HepG2 (cell line): ENCODE measurements around the gene SPINK5. TPM values are rescaled to one million over a fixed set of nuclear protein-coding genes. Genes with fewer than 3 reads are reported as not detected.

Experiments used
- ATAC-seq: fragments of 200-7000 bp; cut with Tn5 transposase; 3 replicates; pipeline ENCODE4 v1.9.1; 2020; ENCODE audit warnings: mild to moderate bottlenecking, moderate library complexity
- BruUV-seq: library from RNA; stranded (reverse); fragments of 400-500 nt; replicated peaks from 2 replicates; lab custom pipeline; 2021; lab: Mats Ljungman, UMichigan
- CTCF ChIA-PET: fragments of 300-600 bp; formaldehyde crosslinking; extraction: SDS; loops from one replicate; lab custom pipeline; 2021; ENCODE audit warnings: low total read pairs, inconsistent platforms, low intra/inter-chr PET ratio; lab: Yijun Ruan, JAX
- POLR2A ChIA-PET: fragments of 350-600 bp; sonication (Branson Sonifier 250); formaldehyde crosslinking; loops from one replicate; lab custom pipeline; 2020; ENCODE audit warnings: antibody characterized with exemption, inconsistent platforms; lab: Yijun Ruan, JAX
- DNase-seq: peaks from one replicate; pipeline ENCODE4 v3.0.0-alpha.2; 2015; ENCODE audit warnings: low spot score
- FAIRE-seq: peaks from 3 replicates; lab custom pipeline; 2011; peaks lifted over from hg19 to GRCh38; lab: Jason Lieb, UNC
- H2AFZ ChIP-seq: one replicate; pipeline ENCODE4 v1.6.1; 2011; ENCODE audit warnings: low read length, inconsistent platforms
- H3K27ac ChIP-seq: fragments of 300-600 bp; 3 replicates; pipeline ENCODE4 v1.8.0; 2011; ENCODE audit warnings: mixed run types, mild to moderate bottlenecking, mixed read lengths, low read length, inconsistent platforms; ENCODE audit not compliant: insufficient read depth; ENCODE audit errors: extremely low read length
- H3K27me3 ChIP-seq, 2 experiments: fragments of 200-600 bp in 1 of 2; 2 replicates in 1 of 2; 3 replicates in 1 of 2; pipeline versions ENCODE4 v1.6.0 to v1.8.0; 2011; ENCODE audit warnings: low read length in 2 of 2, mild to moderate bottlenecking in 2 of 2, moderate library complexity in 2 of 2, inconsistent platforms in 1 of 2; ENCODE audit not compliant: insufficient read depth in 2 of 2, control insufficient read depth in 1 of 2
- H3K36me3 ChIP-seq, 2 experiments: fragments of 200-600 bp in 1 of 2; replicated peaks in 1 of 2; 2 replicates in 1 of 2; 3 replicates in 1 of 2; pipeline versions ENCODE4 v1.5.1 to v1.8.0; 2011; ENCODE audit warnings: low read length in 2 of 2, inconsistent platforms in 1 of 2; ENCODE audit not compliant: insufficient read depth in 2 of 2, control insufficient read depth in 1 of 2
- H3K4me1 ChIP-seq: 2 replicates; pipeline ENCODE4 v1.5.1; 2012; ENCODE audit warnings: low read length, inconsistent platforms; ENCODE audit not compliant: insufficient read depth
- H3K4me2 ChIP-seq: 2 replicates; pipeline ENCODE4 v1.6.0; 2011; ENCODE audit warnings: low read depth, low read length, inconsistent platforms
- H3K4me3 ChIP-seq, 3 experiments: fragments of 200-600 bp in 1 of 3; sonication (generic), shearing (Covaris generic) in 1 of 3; replicated peaks in 1 of 3; 2 replicates each; pipeline ENCODE4 v1.5.1; 2011 to 2016; ENCODE audit warnings: low read length in 3 of 3, inconsistent platforms in 2 of 3, low read depth in 2 of 3, mild to moderate bottlenecking in 2 of 3, control low read depth in 1 of 3, mixed read lengths in 1 of 3; ENCODE audit not compliant: insufficient read depth in 1 of 3
- H3K79me2 ChIP-seq: one replicate; pipeline ENCODE4 v1.6.1; 2011; ENCODE audit warnings: low read length, inconsistent platforms; ENCODE audit not compliant: insufficient read depth
- H3K9ac ChIP-seq: 2 replicates; pipeline ENCODE4 v1.6.0; 2011; ENCODE audit warnings: mild to moderate bottlenecking, low read depth, low read length, inconsistent platforms; ENCODE audit not compliant: insufficient read depth
- H3K9me3 ChIP-seq: 2 replicates; pipeline ENCODE4 v1.5.1; 2012; ENCODE audit warnings: mild to moderate bottlenecking, low read length
- H4K20me1 ChIP-seq: 2 replicates; pipeline ENCODE4 v1.6.0; 2011; ENCODE audit warnings: inconsistent platforms, mild to moderate bottlenecking, low read length, moderate library complexity; ENCODE audit not compliant: insufficient read depth
- CREBL2 ChIP-seq: sonication (generic); formaldehyde crosslinking; IDR thresholded peaks from 2 replicates; pipeline ENCODE4 v1.8.1; 2023; ENCODE audit warnings: missing genetic modification reagents, mild to moderate bottlenecking, borderline replicate concordance
- MLX ChIP-seq: IDR thresholded peaks from 2 replicates; pipeline ENCODE4 v1.6.1; 2016
- RFX3 ChIP-seq: IDR thresholded peaks from 2 replicates; pipeline ENCODE4 v1.6.1; 2016; ENCODE audit warnings: missing biosample characterization, missing genetic modification reagents
- RNF219 ChIP-seq: sonication (generic); formaldehyde crosslinking; IDR thresholded peaks from 2 replicates; pipeline ENCODE4 v1.5.0; 2020; ENCODE audit warnings: mild to moderate bottlenecking, missing genetic modification reagents
- ZFYVE20 ChIP-seq: sonication (generic); formaldehyde crosslinking; IDR thresholded peaks from 2 replicates; pipeline ENCODE4 v1.8.0; 2023; ENCODE audit warnings: low read depth, mild to moderate bottlenecking, moderate library complexity, missing genetic modification reagents, borderline replicate concordance
- ZNF33A ChIP-seq: sonication (generic); formaldehyde crosslinking; IDR thresholded peaks from 2 replicates; pipeline ENCODE4 v1.5.1; 2020; ENCODE audit warnings: missing genetic modification reagents, mild to moderate bottlenecking, moderate library complexity, borderline replicate concordance
- ZNF629 ChIP-seq: sonication (generic); formaldehyde crosslinking; conservative IDR thresholded peaks from 2 replicates; pipeline ENCODE4 v1.5.0; 2020; ENCODE audit warnings: missing genetic modification reagents
- ZNF709 ChIP-seq: sonication (generic); formaldehyde crosslinking; IDR thresholded peaks from 2 replicates; pipeline ENCODE4 v1.5.0; 2020; ENCODE audit warnings: mild to moderate bottlenecking, missing genetic modification reagents
- WGBS: methylation state at CpG from one replicate; pipeline ENCODE4 v1.1.6; 2017; ENCODE audit warnings: low lambda C conversion rate; 5-methylcytosine and 5-hydroxymethylcytosine counted together
- in situ Hi-C: cut with HindIII; loops from 2 replicates; pipeline ENCODE4 v1.10.0; 2017; ENCODE audit warnings: low pct_unique_long_range_greater_than_20kb; ENCODE audit not compliant: extremely low pct_ligation_motif_present
- intact Hi-C: fragments of 100-400 bp; cut with micrococcal nuclease; formaldehyde crosslinking; loops from one replicate; pipeline ENCODE4 v1.10.0; 2022; ENCODE audit not compliant: unreplicated experiment
- polyA plus RNA-seq, 8 experiments: library from polyadenylated mRNA; depleted of rRNA in 3 of 8; stranded (reverse) in 7 of 8; unstranded in 1 of 8; fragments of >200 nt; fragmentation: Illumina TruSeq in 4 of 8; extraction: Trizol in 4 of 8; gene quantifications; 2 replicates each; pipeline versions ENCODE4 v1.2.1 to v1.2.3, GENCODE V29; 2011 to 2016; ENCODE audit warnings: low read depth in 4 of 8, missing spikeins in 1 of 8, mixed read lengths in 1 of 8; ENCODE audit not compliant: insufficient read depth in 1 of 8
- total RNA-seq, 5 experiments: library from RNA; depleted of rRNA; stranded (reverse); fragments of >200 nt; fragmentation: Illumina TruSeq; extraction: Trizol; gene quantifications; 2 replicates each; pipeline ENCODE4 v1.2.3, GENCODE V29; 2016; ENCODE audit warnings: low read depth in 1 of 5

Gene SPINK5
- total and polyA plus RNA-seq, 2 of the 13 experiments (the other 11 are each of a cell fraction or from before 2014, with no cell fraction given), result 0.03 TPM; not detected in 1

DNA sequence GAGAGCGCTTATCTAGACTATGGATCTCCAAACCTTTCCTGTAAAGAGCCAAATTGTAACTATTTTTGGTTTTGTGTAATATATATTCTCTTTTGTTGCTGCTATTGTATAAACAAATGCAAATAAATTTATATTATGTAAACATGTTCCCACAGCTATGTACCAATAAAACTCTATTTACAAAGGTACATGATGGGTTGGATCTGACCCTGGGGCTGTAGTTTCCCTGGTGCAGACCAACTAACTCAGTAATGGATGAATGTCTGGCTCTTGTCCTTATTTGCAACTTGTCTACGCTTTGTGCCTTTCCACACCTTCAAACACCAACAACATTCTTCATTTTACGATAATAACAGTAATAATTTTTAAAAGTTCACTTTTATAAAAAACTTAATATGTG lies 77.1 kb downstream of the SPINK5 start:
- no peak overlapping the region for H2AFZ ChIP-seq
- peaks cover 11% of the 10 kb centered on the region for H3K4me1 ChIP-seq
- no TSS peak for BruUV-seq
- no peak overlapping the region for H3K9ac ChIP-seq
- intact Hi-C loops (loop anchor here (10.0 kb wide), 2 partner anchors 244 to 306 kb away; partner anchors contain the start of genes FBXO38 and SPINK1), in situ Hi-C loops (no loop called here)
- no peaks in the 10 kb centered on the region for H3K79me2 ChIP-seq
- ChIA-PET POLR2A (no interaction called here), CTCF (no interaction called here)
- no peaks in the 10 kb centered on the region for H4K20me1 ChIP-seq
- 44% methylated on average over 3 of the region's 3 CpGs for WGBS
- FAIRE-seq, result no peak
- no peak overlapping the region for H3K4me2 ChIP-seq
- H3K9me3 ChIP-seq, result no peaks in the 10 kb centered on the region
- TF ChIP-seq MLX (no peak), ZNF33A (CRISPR knock-in tag) (no peak), CREBL2 (CRISPR knock-in tag) (no peak), RNF219 (CRISPR knock-in tag) (no peak), ZNF629 (CRISPR knock-in tag) (no peak), ZNF709 (CRISPR knock-in tag) (no peak), ZFYVE20 (no peak), RFX3 (CRISPR knock-in tag) (no peak)
- H3K27me3 ChIP-seq, result no peaks in the 10 kb centered on the region
- ATAC-seq, result no peak
- H3K4me3 ChIP-seq, result no peak overlapping the region
- no peaks in the 10 kb centered on the region for H3K36me3 ChIP-seq
- no peak for DNase-seq
- H3K27ac ChIP-seq, result no peak overlapping the region
